NCI-H748 treated with DMSO at 0.1 percent for 48 hours (cell line): ENCODE results near the gene TLE6.
A peak's percentile ranks its signal among the peaks of the same experiment; 100 is the strongest.
"Not testable (repeated sequence)": the region's sequence is repeated elsewhere in the genome, so short reads cannot be mapped to it uniquely, and the experiment has no call there.

Source experiments
- DNase-seq: peaks from one replicate; lab custom pipeline; 2025; lab: John Stamatoyannopoulos, UW

The TLE6 gene

DNA sequence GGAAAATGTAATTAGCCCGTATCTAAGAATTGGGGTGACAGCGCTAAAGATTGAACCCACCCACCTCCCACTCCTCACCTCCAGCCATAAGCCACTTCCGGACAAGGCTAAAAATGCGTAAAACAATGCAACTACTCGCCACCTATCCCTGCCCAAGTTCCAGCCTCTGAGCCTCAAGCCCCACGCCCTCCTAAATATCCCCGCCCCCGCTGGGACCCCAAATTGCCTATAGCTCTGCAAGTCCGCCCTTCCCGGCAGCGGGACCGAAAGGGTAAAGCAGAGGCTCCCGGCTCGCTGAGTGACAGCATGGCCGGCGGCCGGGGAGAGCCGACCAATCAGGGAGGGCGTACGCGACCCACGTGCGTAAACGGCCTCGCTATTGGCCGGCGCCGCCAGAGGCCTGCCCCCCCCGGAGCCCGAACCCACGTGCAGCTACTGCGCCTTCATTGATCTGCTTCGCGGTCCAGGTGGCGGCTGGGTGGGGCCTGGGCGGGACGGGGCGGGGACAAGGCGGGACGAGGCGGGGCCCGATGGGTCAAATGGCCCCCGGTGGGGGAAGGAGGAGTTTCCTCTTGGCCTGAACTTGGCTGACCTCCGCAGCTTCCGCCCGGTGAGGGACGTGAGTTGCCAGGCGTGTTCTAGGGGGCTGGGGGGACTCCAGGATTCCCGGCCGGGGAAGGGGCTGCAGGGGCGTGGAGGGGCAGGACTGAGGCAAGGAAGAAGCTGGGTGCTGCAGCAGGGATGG, at the start of gene TLE6:
Gene TLE6, plus strand, starts transcription at position 564 of the 745 bp plus-strand sequence. CDS start 670 bp downstream, outside the sequence.
- peak; percentile 65 for DNase-seq

DNA sequence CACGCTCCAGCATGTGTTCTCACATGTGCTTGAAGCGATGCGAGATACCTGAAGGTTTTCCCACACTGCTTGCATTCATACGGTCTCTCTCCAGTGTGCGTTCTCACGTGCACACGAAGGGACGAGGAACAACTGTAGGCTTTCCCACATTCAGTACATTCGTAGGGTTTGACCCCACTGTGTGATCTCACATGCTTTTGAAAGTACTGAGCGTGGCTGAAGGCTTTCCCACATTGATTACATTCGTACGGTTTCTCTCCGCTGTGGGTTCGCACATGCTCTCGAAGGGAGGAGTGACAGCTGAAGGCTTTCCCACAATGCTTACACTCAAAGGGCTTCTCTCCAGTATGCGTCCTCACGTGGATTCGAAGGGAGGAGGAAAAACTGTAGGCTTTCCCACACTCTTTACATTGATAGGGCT, 43.9 kb upstream of the TLE6 start:
- no peak for DNase-seq

DNA sequence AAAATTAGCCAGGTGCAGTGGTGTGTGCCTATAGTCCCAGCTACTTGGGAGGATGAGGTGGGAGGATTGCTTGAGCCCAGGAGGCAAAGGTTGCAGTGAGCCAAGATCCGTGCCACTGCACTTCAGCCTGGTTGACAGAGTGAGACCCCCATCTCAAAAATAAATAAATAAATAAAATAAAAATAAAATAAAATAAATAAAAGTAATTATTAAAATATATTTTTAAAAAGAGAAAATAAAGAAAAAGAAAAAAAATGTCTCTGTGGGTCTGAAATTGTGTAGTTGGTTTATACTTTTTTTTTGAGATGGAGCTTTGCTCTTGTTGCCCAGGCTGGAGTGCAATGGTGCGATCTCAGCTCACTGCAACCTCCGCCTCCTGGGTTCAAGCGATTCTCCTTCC, 41.5 kb upstream of the TLE6 start:
- not testable (repeated sequence) for DNase-seq

DNA sequence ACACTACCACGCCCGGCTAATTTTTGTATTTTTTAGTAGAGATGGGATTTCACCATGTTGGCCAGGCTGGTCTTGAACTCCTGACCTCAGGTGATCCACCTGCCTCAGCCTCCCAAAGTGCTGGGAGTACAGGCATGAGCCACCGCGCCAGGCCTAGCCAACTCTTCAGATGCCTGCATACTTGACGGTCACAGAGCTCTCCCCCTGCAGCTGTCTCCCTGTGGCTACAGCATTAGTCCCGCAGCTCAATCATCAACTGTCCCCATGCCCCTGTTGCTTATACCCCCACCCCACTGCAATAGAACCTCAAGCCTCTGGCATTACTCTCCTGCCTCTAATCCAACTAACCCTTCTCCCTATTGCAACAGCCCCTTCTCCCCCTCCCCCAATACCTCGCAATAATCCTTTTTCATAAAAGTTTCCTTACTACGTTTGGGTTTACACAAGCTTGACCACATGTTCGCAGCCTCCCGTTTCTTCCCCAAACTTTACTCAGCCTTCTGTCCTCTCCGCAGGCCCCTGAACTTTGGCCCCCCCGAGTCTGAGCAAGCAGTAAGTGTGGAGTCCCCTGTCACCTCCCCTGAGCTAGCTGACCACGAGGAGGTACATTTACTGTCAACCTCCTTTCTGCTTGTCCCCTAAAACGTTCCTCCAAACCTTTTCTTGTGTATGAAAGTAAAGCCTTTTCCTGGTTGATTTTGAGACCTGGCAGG, 34.3 kb upstream of the TLE6 start:
- no peak for DNase-seq

DNA sequence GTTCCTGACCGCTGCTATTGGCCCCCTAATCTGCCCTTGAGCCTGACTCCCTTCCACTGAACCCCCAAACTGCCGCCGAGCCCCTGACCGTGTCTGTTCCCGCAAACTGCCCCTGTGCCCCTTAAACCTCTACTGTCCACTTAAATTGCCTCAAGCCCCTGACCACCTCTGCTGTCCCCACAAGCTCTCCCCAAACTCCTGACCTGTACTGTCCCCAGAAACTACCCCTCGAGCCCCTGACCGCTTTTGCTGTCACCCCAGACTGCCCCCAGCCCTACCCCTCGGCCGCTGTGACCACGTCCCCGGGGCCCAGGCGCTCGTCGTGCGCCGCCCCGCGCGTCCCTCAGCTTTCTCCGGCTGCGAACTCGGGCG, 33.0 kb upstream of the TLE6 start:
- no peak for DNase-seq

DNA sequence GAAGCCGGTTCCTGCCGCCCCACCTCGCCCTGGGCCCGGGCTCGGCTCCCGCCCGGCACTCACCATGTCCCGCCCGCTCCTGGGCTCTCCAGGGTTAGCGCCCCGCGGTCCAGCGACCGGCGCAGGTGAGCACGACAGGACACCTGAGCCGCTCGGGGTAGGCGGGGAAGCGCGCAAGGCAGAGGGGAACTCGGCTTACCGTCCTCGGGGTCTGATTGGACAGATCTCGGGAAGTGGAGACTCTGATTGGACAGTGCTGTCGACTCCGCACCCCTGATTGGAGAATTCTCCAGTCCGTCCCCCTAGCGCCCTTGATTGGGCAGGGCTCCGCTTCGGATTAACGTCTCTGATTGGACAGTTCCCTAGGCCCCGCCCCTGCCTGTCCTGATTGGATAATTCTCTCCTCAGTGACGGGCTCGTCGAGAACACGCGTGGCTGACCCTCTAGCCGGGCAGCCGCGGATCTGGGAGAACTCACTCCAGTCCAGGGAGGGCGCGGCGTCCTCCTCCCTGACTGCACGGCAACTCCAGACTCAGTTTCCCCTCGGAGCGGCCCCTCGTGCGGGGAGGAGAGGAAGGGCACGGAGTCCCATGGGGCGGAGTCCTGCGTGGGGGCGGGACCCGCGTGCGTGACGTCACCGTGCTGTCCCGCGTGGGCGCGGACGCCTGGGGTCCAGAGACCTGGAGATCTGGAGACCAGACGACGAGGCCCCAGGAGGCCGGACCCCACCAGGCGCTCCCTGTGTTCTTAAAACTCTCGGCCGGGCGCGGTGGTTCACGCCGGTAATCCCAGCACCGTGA, 32.4 kb upstream of the TLE6 start, which contains the start of gene ZNF77:
Gene ZNF77, minus strand, starts transcription at position 197 of the 800 bp plus-strand sequence. Its CDS starts 131 bp downstream, at position 66.
- peak; percentile 92 for DNase-seq

DNA sequence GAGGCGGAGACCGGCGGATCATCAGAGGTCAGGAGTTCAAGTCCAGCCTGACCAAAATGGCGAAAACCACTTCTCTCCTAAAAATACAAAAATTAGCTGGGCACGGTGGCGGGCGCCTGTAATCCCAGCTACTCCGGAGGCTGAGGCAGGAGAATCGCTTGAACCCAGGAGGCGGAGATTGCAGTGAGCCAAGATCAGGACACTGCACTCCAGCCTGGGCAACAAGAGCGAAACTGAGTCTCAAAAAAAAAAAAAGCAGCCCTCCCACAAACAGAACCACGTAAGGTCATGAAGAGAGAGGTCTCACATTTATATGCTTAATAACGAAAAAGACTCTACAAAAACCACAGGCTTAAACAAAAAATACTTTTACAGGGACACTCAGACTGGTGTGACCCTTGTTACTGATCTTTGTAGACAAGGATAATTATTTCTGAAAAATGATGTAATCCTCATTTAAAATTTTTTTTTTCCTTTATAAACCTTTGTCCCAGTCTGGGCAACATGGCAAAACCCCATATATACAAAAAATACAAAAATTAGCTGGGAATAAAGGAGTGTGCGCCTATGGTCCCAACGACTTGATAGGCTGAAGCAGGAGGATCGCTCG, 31.7 kb upstream of the TLE6 start:
- no peak for DNase-seq

DNA sequence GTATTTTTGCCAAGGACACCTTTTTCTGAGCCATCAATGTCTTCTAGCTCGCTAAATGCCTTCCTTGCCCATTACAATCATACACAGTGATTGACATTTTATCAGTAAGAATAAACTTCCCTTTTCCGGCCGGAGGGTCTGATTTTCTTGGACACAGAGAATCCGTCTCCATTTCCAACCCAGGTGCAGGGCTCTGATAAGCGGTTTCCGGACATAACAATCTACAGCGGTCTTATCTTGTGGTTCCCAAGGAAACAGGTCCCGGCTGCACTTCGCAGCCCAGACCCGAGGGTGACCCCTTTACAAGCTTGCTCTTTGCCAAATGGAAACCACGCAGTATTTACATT, 27.5 kb upstream of the TLE6 start:
- DNase-seq, result no peak

DNA sequence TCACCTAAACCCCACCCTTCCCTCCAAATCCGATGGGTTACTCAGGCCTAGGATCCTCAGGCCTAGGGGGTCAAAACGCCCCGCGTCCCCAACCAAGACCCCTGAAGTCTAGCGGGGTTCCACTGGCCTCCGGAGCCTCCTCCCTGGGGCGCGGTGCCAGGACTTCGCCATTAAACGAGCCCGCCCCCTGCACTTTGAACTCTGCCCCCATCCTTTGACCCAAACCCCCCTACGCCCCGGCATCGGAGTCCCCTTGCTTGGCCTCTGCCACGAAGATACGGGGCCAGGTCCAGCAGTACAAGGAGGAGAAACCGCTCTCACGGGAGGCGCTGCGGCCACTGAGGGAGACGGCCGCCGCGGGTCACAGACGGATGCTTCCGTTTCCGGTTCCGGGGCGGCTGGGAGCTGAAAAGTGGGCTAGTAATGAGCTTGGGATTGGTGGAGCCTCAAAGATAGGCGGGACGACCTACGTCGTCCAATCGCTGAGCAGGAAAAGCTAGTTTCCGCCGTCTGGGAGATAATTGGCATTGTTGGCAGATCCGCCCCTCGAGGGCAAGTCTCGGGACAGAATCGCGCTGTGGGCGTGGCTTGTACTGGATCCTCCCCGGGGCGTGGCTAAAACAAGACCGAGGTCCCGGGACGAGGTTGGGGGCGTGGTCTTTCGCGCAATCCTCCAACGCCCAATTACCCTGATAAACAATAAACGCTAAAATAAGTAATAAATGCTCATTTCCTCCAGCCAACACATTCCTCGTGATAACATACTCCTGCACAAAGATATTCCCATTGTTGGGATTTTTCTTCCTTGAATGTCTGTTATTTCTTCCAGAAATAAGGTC, 26.9 kb upstream of the TLE6 start:
- peak; percentile 88 for DNase-seq

DNA sequence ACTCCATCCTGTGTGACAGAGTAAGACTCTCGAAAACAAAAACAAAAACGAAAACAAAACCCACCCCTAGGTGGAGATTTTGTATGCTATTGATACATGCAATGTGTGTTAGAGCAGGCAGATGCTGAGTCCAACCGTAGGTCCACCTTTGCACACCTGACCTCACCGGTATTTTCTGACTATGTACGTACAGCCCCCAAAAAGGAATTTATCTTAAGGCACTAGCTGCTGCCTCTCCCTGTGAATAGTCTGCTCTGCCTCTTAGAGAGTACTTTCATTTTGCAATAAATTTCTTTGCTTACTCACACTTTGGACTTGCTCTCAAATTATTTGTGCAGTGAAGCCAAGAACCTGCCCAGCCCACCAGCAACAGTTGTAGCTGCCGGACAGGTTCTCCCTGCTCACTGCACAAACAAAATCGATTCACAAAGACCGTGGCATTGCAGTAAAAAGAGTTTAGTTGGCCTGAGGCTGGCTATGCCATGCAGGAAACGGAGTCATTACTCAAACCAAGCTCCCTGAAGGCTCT, 24.3 kb upstream of the TLE6 start:
- no peak for DNase-seq

DNA sequence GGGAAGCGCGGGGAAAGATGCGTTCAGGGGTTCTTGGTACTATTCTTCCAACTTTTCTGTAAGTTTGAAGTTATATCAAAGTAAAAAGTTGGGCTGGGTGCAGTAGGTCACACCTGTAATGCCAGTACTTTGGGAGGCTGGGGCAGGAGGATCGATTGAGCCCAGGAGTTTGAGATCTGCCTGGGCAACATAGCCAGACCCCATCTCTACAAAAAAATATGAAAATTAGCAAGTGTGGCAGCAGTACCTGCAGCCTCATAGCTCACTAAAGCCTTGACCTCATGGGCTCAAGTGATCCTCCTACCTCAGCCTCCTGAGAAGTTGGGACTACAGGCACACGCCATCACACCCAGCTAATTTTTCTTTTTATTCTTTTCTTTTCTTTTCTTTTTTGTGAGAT, 20.2 kb upstream of the TLE6 start:
- no peak for DNase-seq

DNA sequence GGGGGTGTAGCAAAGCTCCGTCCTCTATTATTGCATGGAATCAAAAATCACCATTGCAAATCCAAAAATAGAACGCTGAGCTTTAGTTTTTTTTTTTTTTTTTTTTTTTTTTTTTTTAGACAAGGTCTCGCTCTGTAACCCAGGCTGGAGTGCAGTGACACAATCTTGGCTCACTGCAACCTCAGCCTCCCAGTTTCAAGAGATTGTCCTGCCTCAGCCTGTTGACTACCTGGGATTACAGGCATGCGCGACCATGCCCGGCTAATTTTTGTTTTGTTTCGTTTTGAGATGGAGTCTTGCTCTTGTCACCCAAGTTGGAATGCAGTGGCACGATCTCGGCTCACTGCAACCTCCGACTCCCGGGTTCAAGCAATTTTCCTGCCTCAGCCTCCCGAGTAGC, 17.2 kb upstream of the TLE6 start:
- no peak for DNase-seq

DNA sequence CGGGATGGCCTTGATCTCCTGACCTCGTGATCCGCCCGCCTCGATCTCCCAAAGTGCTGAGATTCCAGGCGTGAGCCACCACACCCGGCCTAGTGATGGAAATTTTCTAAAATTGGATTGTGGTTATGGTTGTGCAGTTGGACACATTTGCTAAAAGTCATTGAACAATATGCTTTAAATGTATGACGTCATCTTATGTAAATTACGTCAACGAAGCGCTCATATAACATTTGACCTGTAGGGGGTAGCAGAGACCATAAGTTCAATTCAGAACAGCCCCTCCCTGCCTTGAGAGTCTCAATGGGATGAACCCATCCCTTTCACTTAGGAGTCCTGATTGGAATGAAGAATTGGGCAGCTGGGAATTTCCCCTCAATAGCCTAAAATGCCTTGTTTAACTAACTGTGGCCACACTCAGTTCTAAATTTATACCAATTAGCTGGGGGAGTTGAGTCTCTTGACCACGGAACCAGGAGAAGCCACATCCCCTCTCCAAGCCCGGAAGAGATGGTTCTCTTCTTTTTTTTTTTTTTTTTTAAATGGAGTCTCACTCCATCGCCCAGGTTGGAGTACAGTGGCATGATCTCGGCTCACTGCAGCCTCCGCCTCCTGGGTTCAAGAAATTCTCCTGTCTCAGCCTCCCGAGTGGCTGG, 15.2 kb upstream of the TLE6 start:
- peak; percentile 53 for DNase-seq

DNA sequence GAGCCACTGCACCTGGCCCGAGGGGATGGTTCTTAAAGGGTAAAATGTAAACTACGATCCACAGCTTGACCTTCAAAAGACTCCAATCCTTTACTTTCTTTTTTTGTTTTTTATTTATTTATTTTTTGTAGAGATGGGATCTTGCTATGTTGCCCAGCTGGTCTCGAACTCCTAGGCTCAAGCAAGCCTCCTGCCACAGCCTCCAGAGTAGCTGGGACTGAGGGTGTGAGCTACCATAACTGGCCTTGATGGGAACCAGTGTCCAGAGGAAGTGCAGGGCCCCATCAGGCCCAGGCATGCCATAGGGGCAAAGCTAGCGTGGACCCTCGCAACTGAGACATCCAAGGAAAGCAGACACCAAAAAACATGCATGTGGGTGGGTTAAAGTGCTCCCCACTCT, 14.2 kb upstream of the TLE6 start:
- DNase-seq, result no peak

DNA sequence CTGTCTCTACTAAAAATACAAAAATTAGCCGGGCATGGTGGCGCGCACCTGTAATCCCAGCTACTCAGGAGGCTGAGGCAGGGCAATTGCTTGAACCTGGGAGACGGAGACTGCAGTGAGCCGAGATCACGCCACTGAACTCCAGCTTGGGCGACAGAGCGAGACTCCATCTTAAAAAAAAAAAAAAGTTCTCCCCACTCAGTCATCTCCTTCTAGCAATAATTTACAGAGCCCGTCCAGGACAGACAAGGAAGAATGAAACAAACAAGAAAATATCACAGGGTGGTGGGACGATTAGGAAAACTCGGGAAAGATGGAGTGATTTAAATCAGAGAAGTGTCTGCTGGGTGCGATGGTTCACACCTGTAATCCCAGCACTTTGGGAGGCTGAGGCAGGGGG, 13.7 kb upstream of the TLE6 start:
- not testable (repeated sequence) for DNase-seq

DNA sequence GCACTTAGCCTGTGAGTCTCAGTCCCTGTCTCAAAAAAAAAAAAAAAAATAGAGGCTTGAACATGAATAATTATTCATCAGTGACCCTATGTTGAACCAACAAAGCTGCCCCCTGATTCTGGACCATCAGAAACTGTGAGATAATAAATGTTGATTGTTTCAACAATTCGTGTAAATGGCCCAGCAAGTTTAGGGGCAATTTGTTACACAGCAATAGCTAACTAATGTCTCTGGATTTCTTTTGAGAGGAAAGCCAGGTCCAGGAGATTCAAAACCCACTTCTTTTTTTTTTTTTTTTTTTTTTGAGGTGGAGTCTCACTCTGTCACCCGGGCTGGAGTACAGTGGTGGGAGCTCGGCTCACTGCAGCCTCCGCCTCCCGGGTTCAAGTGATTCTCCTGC, 12.5 kb upstream of the TLE6 start:
- no peak for DNase-seq

DNA sequence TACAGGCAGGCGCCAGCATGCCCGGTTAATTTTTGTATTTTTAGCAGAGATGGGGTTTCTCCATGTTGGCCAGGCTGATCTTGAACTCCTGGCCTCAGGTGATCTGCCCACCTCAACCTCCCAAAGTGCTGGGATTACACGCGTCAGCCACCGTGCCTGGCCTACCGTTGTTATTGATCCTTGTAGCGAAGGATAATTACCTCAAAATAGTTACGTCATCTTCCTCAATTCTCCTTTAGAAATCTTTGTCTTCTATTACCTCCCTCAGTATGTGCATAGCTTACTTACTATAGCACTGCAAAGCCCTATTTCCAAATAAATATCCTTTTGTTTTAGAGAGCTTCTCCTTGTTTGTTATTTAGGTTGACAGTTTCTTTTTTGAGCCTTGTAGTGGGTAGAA, 9.4 kb upstream of the TLE6 start:
- no peak for DNase-seq

DNA sequence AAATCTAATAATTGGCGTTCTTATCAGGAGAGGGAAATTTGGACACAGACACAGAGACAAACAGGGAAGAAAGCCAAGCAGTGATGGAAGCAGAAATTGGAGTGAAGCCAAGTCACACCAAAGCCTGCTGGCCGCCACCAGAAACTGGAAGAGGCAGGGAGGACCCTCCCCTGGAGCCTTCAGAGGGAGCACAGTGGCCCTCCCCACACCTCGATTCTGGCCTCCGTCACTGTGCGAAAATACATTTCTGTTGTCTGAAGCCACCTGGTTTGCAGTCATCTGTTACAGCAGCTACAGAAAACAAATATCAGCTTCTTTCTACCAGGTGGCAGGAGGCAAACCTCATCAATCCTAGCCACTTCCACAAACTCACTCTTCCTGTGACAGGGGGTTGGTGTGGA, 8.3 kb upstream of the TLE6 start:
- DNase-seq, result peak; percentile 0

DNA sequence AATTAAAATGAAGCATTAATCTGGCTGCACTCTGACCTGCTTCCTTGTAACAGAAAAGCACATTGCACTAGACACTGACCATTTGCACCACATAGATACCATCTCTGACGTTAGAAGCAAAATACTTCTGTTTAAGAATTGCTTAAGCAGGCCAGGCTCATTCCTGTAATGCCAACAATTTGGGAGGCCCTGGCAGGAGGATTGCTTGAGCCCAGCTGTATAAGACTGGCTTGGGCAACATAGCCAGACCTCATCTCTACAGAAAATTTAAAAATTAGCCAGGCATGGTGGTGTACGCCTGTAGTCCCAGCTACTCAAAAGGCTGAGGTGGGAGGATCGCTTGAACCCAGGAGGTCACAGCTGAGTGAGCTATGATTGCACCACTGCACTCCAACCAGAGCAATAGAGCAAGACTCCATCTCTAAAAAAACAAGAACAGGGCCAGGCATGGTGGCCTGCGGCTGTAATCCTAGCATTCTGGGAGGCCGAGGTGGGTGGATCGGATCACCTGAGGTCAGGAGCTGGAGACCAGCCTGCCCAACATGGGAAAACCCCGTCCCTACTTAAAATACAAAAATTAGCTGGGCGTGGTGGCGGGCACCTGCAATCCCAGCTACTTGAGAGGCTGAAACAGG, 7.0 kb upstream of the TLE6 start:
- no peak for DNase-seq

DNA sequence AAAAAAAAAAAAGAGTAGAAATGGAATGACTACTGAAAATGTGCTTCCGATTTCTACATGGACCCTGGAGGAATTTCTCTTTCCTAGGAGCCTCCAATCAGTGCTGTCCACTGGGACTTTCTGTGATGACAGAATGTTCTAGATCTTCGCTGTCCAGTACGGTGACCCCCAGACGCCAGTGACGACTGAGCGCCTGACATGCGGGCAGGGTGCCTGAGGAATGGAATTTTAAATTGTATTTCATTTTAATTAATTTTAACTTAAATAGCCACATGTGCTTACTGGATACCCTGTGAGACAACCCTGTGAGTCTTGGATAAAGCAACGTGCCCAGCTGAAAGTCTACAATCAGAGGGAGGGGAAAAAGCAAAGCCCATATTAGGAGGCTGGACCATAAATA, 4.1 kb upstream of the TLE6 start:
- DNase-seq, result no peak
